ENCODE results near the gene JMJD6.
A peak's percentile ranks its signal among the peaks of the same experiment; 100 is the strongest.

Gene JMJD6

GRCh38 chr17:76720941-76721340 is 5.5 kb downstream of the JMJD6 start:
- H3K9ac ChIP-seq (ENCODE audit: low read depth, low read length, poor library complexity, severe bottlenecking) = peak overlapping the region; percentile 52
- H3F3A ChIP-seq (ENCODE audit: low read depth) = 0 out of 2 replicates have a peak, but pooled peaks cover 3% of the 10 kb centered on the region
- no peaks in the 10 kb centered on the region for H3K9me3 ChIP-seq (ENCODE audit: insufficient read depth, low read depth, low read length)
- peaks cover 68% of the 10 kb centered on the region for H3K36me3 ChIP-seq (ENCODE audit: insufficient read depth, low read length)
- H3K9me2 ChIP-seq (replicated peaks; ENCODE audit: low read depth, low read length) = no peaks in the 10 kb centered on the region
- peaks cover 48% of the 10 kb centered on the region for H3K4me1 ChIP-seq (ENCODE audit: insufficient read depth, low read length, poor library complexity, severe bottlenecking)
- peaks cover 32% of the 10 kb centered on the region for H4K20me1 ChIP-seq (ENCODE audit: insufficient read depth, low read length, poor library complexity, severe bottlenecking)
- no peak overlapping the region for H2AFZ ChIP-seq (ENCODE audit: low read length)
- H3K4me2 ChIP-seq (ENCODE audit: low read depth, low read length, poor library complexity, severe bottlenecking) = peak overlapping the region; percentile 48
- TF ChIP-seq EZH2phosphoT487 (IDR thresholded peaks at IDR 0.05; ENCODE audit: borderline replicate concordance) (no peak), CTCF (conservative IDR thresholded peaks at IDR 0.05; ENCODE audit: low read length) (no peak)
- peaks cover 67% of the 10 kb centered on the region for H3K79me2 ChIP-seq (ENCODE audit: insufficient read depth, low read length)
- H3K4me3 ChIP-seq (ENCODE audit: low read length, poor library complexity, severe bottlenecking) = no peak overlapping the region
- H3K27me3 ChIP-seq (ENCODE audit: insufficient read depth, low read length, poor library complexity, severe bottlenecking) = no peaks in the 10 kb centered on the region

- H3F3A ChIP-seq (ENCODE audit: low read depth) = 0 out of 2 replicates have a peak, but pooled peaks cover 3% of the 10 kb centered on the region
- peaks cover 50% of the 10 kb centered on the region for H3K4me1 ChIP-seq (ENCODE audit: insufficient read depth, low read length, poor library complexity, severe bottlenecking)
Observed at GRCh38 chr17:76720211-76720610, 6.2 kb downstream of the JMJD6 start.

DNA sequence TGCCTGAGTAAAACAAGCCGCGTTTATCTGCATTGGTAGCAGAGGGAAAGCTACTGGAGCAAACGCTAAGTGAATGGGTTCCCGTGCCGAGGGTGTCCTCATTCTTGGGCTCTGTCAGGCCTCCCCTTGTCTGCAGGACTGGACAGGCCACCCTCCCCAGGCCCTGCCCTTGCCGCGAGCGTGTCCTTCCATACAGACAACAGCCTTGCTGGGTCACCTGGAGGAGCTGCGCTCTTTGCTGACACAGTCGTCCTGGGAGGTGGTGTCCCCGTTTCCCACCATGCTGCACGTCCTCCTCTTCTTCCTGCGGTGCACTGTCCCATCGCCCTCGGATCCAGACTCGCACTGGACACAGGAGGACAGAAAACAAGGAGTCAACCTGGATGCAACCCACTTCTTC is 7.9 kb downstream of the JMJD6 start:
- peaks cover 9% of the 10 kb centered on the region for H4K20me1 ChIP-seq (ENCODE audit: insufficient read depth, low read length, poor library complexity, severe bottlenecking)

More at GRCh38 chr17:76720211-76720610, 6.2 kb downstream of the JMJD6 start:
- Histone ChIP-seq H3K36me3 (ENCODE audit: insufficient read depth, low read length) (peaks cover 73% of the 10 kb centered on the region), H3K9me2 (replicated peaks; ENCODE audit: low read depth, low read length) (no peaks in the 10 kb centered on the region), H4K20me1 (ENCODE audit: insufficient read depth, low read length, poor library complexity, severe bottlenecking) (peaks cover 25% of the 10 kb centered on the region), H3K9me3 (ENCODE audit: insufficient read depth, low read depth, low read length) (no peaks in the 10 kb centered on the region), H2AFZ (ENCODE audit: low read length) (no peak overlapping the region), H3K9ac (ENCODE audit: low read depth, low read length, poor library complexity, severe bottlenecking) (no peak overlapping the region), H3K4me3 (ENCODE audit: low read length, poor library complexity, severe bottlenecking) (no peak overlapping the region), H3K79me2 (ENCODE audit: insufficient read depth, low read length) (peaks cover 61% of the 10 kb centered on the region), H3K27me3 (ENCODE audit: insufficient read depth, low read length, poor library complexity, severe bottlenecking) (no peaks in the 10 kb centered on the region), H3K4me2 (ENCODE audit: low read depth, low read length, poor library complexity, severe bottlenecking) (peak overlapping the region; percentile 20)
- TF ChIP-seq EZH2phosphoT487 (IDR thresholded peaks at IDR 0.05; ENCODE audit: borderline replicate concordance) (no peak), CTCF (conservative IDR thresholded peaks at IDR 0.05; ENCODE audit: low read length) (no peak)

More for the DNA sequence above, 7.9 kb downstream of the JMJD6 start:
- no peak overlapping the region for H3K4me2 ChIP-seq (ENCODE audit: low read depth, low read length, poor library complexity, severe bottlenecking)
- no peaks in the 10 kb centered on the region for H3K9me3 ChIP-seq (ENCODE audit: insufficient read depth, low read depth, low read length)
- no peak overlapping the region for H3K4me3 ChIP-seq (ENCODE audit: low read length, poor library complexity, severe bottlenecking)
- peaks cover 73% of the 10 kb centered on the region for H3K36me3 ChIP-seq (ENCODE audit: insufficient read depth, low read length)
- H3K4me1 ChIP-seq (ENCODE audit: insufficient read depth, low read length, poor library complexity, severe bottlenecking) = peaks cover 46% of the 10 kb centered on the region
- no peaks in the 10 kb centered on the region for H3K9me2 ChIP-seq (replicated peaks; ENCODE audit: low read depth, low read length)
- TF ChIP-seq EZH2phosphoT487 (IDR thresholded peaks at IDR 0.05; ENCODE audit: borderline replicate concordance) = no peak
- TF ChIP-seq CTCF (conservative IDR thresholded peaks at IDR 0.05; ENCODE audit: low read length) = no peak
- H3K79me2 ChIP-seq (ENCODE audit: insufficient read depth, low read length) = peaks cover 50% of the 10 kb centered on the region
- H2AFZ ChIP-seq (ENCODE audit: low read length) = no peak overlapping the region
- no peaks in the 10 kb centered on the region for H3K27me3 ChIP-seq (ENCODE audit: insufficient read depth, low read length, poor library complexity, severe bottlenecking)
- H3K9ac ChIP-seq (ENCODE audit: low read depth, low read length, poor library complexity, severe bottlenecking) = no peak overlapping the region
- 0 out of 2 replicates have a peak, but pooled peaks cover 3% of the 10 kb centered on the region for H3F3A ChIP-seq (ENCODE audit: low read depth)

All from Loucy (cell line).